ENCODE data around the gene TRHDE. TPM values are rescaled to one million over a fixed set of nuclear protein-coding genes. Genes with fewer than 3 reads are reported as not detected.

Gene TRHDE
- total RNA-seq, 1 experiment from 2014 or later: 16.5 TPM

DNA sequence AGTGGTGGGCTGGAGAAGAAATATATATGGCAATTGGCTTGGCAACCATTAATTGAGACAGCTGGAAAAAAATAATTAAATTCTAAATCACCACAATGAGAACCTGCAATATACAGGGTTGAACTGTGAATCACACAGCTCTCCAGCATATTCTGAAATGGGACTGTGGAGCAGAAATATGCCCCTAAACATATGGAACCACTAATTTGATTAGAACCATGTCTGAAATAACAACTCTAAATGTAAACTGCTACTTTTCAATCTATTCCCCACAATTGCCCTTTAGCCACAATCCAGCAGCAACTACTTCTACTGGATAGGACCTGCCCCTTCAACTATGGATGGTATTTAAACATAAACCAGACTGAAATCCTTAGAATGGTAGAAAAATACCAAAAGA is 330.4 kb downstream of the TRHDE start:
- ATAC-seq: no peak
- H2AFZ ChIP-seq (ENCODE audit: low read length): no peak overlapping the region
- no peaks in the 10 kb centered on the region for H3F3A ChIP-seq (ENCODE audit: low read length, unreplicated experiment)
- H3K4me3 ChIP-seq (ENCODE audit: low read length): no peak overlapping the region
- ChIA-PET POLR2A (ENCODE audit: unreplicated experiment) (no interaction called here), CTCF (no interaction called here)
- no peaks in the 10 kb centered on the region for H3K79me2 ChIP-seq (ENCODE audit: low read length)
- no peak for DNase-seq
- TF ChIP-seq, protein P1, sequence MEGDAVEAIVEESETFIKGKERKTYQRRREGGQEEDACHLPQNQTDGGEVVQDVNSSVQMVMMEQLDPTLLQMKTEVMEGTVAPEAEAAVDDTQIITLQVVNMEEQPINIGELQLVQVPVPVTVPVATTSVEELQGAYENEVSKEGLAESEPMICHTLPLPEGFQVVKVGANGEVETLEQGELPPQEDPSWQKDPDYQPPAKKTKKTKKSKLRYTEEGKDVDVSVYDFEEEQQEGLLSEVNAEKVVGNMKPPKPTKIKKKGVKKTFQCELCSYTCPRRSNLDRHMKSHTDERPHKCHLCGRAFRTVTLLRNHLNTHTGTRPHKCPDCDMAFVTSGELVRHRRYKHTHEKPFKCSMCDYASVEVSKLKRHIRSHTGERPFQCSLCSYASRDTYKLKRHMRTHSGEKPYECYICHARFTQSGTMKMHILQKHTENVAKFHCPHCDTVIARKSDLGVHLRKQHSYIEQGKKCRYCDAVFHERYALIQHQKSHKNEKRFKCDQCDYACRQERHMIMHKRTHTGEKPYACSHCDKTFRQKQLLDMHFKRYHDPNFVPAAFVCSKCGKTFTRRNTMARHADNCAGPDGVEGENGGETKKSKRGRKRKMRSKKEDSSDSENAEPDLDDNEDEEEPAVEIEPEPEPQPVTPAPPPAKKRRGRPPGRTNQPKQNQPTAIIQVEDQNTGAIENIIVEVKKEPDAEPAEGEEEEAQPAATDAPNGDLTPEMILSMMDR (conservative IDR thresholded peaks at IDR 0.05; ENCODE audit: low read depth, low read length): no peak
- TF ChIP-seq EZH2phosphoT487 (IDR thresholded peaks at IDR 0.05; ENCODE audit: borderline replicate concordance, low read length): no peak
- TF ChIP-seq EZH2 (IDR thresholded peaks at IDR 0.05; ENCODE audit: low read length, unreplicated experiment): no peak
- intact Hi-C loops (cut with micrococcal nuclease): no loop called here
- no peak overlapping the region for H3K4me2 ChIP-seq (ENCODE audit: low read length)
- no peaks in the 10 kb centered on the region for H3K27me3 ChIP-seq (ENCODE audit: low read length)
- H4K20me1 ChIP-seq (ENCODE audit: low read length): no peaks in the 10 kb centered on the region
- H3K9me3 ChIP-seq (ENCODE audit: low read length): no peaks in the 10 kb centered on the region
- no TSS peak for BruUV-seq (replicated peaks)
- 0 out of 2 replicates have a peak, but pooled peaks cover 4% of the 10 kb centered on the region for H3K36me3 ChIP-seq (ENCODE audit: low read depth, low read length)
- no peaks in the 10 kb centered on the region for H3K9me2 ChIP-seq (replicated peaks; ENCODE audit: low read length)
- no peak overlapping the region for H3K27ac ChIP-seq (ENCODE audit: low read length)
- no peaks in the 10 kb centered on the region for H3K4me1 ChIP-seq (ENCODE audit: insufficient read depth, low read length)
- no peak overlapping the region for H3K9ac ChIP-seq (ENCODE audit: low read length)

DNA sequence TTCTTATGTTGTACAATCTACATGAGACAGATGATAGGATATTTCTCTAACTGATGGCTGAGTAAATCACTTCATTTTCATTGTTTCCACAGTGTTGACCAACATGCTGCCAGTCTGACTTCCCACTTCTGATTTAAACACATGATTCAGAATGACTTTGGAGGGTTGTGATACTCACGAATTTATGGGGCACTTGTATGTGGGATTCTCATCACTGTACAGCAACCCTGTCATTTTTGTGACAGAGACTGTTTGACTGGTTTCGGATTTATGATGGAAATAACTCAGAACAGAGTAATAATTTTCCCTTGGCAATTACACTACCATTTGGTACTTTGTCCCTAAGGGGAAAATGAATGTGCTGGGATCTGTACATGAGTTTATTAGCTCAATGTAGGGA is 333.8 kb downstream of the TRHDE start:
- CTCF ChIA-PET: no interaction called here

DNA sequence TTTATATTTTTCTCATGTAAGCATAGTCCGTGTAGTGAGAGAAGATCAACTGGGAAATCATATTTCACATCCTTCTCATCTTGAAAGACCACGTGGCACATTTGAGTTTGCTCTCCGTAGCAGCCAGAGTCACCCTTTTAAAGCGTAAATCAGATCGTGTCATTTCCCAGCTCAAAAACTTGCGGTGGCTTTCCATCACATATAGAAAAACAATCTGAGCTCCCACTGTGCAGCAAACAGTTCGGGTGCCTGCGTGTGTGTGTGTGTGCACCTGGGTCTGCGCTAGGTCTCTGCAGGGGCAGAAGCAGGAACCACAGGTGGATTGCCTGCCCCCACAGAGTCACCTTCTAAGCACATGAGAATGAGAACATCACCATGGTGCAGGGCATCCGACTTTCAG is 338.2 kb downstream of the TRHDE start:
- no peak for ATAC-seq
- intact Hi-C loops (cut with micrococcal nuclease): no loop called here
- ChIA-PET POLR2A (ENCODE audit: unreplicated experiment) (no interaction called here), CTCF (no interaction called here)
- H3K4me3 ChIP-seq (ENCODE audit: low read length): no peak overlapping the region
- H3K79me2 ChIP-seq (ENCODE audit: low read length): no peaks in the 10 kb centered on the region
- DNase-seq: no peak
- no peaks in the 10 kb centered on the region for H3K4me1 ChIP-seq (ENCODE audit: insufficient read depth, low read length)
- H3K27ac ChIP-seq (ENCODE audit: low read length): no peak overlapping the region
- no peaks in the 10 kb centered on the region for H3K27me3 ChIP-seq (ENCODE audit: low read length)
- H3K36me3 ChIP-seq (ENCODE audit: low read depth, low read length): no peaks in the 10 kb centered on the region
- H4K20me1 ChIP-seq (ENCODE audit: low read length): no peaks in the 10 kb centered on the region
- H2AFZ ChIP-seq (ENCODE audit: low read length): no peak overlapping the region
- no peak overlapping the region for H3K4me2 ChIP-seq (ENCODE audit: low read length)
- no peaks in the 10 kb centered on the region for H3F3A ChIP-seq (ENCODE audit: low read length, unreplicated experiment)
- no TSS peak for BruUV-seq (replicated peaks)
- TF ChIP-seq EZH2 (IDR thresholded peaks at IDR 0.05; ENCODE audit: low read length, unreplicated experiment): no peak
- TF ChIP-seq, protein P1 (conservative IDR thresholded peaks at IDR 0.05; ENCODE audit: low read depth, low read length): no peak
- TF ChIP-seq EZH2phosphoT487 (IDR thresholded peaks at IDR 0.05; ENCODE audit: borderline replicate concordance, low read length): no peak
- no peak overlapping the region for H3K9ac ChIP-seq (ENCODE audit: low read length)
- no peaks in the 10 kb centered on the region for H3K9me3 ChIP-seq (ENCODE audit: low read length)
- no peaks in the 10 kb centered on the region for H3K9me2 ChIP-seq (replicated peaks; ENCODE audit: low read length)

More for the DNA sequence above, 333.8 kb downstream of the TRHDE start:
- DNase-seq (no peak), ATAC-seq (no peak)
- POLR2A ChIA-PET (ENCODE audit: unreplicated experiment): no interaction called here
- no peak overlapping the region for H3K4me2 ChIP-seq (ENCODE audit: low read length)
- H3K79me2 ChIP-seq (ENCODE audit: low read length): no peaks in the 10 kb centered on the region
- no peak overlapping the region for H3K27ac ChIP-seq (ENCODE audit: low read length)
- no peaks in the 10 kb centered on the region for H4K20me1 ChIP-seq (ENCODE audit: low read length)
- H3K36me3 ChIP-seq (ENCODE audit: low read depth, low read length): 0 out of 2 replicates have a peak, but pooled peaks cover 3% of the 10 kb centered on the region
- no peak for TF ChIP-seq EZH2 (IDR thresholded peaks at IDR 0.05; ENCODE audit: low read length, unreplicated experiment)
- TF ChIP-seq, protein P1 (conservative IDR thresholded peaks at IDR 0.05; ENCODE audit: low read depth, low read length): no peak
- TF ChIP-seq EZH2phosphoT487 (IDR thresholded peaks at IDR 0.05; ENCODE audit: borderline replicate concordance, low read length): no peak
- no peaks in the 10 kb centered on the region for H3F3A ChIP-seq (ENCODE audit: low read length, unreplicated experiment)
- no peak overlapping the region for H3K9ac ChIP-seq (ENCODE audit: low read length)
- H3K27me3 ChIP-seq (ENCODE audit: low read length): no peaks in the 10 kb centered on the region
- H3K9me3 ChIP-seq (ENCODE audit: low read length): no peaks in the 10 kb centered on the region
- H3K4me1 ChIP-seq (ENCODE audit: insufficient read depth, low read length): no peaks in the 10 kb centered on the region
- H3K9me2 ChIP-seq (replicated peaks; ENCODE audit: low read length): no peaks in the 10 kb centered on the region
- H2AFZ ChIP-seq (ENCODE audit: low read length): no peak overlapping the region
- intact Hi-C loops (cut with micrococcal nuclease): no loop called here
- no peak overlapping the region for H3K4me3 ChIP-seq (ENCODE audit: low read length)
- no TSS peak for BruUV-seq (replicated peaks)
